GM12801 (cell line): Measurements from ENCODE around the gene ACSL6.

Experiments used
- CTCF ChIP-seq: IDR thresholded peaks from one replicate; pipeline ENCODE4 v1.5.1; 2011; ENCODE audit warnings: control low read depth; ENCODE audit not compliant: insufficient read length; ENCODE audit errors: extremely low read depth

Gene ACSL6

GRCh38 chr5:131994090-131994489 is 17.4 kb downstream of the ACSL6 start:
- no peak for TF ChIP-seq CTCF

- TF ChIP-seq CTCF, result no peak
These were observed 17.8 kb downstream of the ACSL6 start for GRCh38 chr5:131993676-131994075.

GRCh38 chr5:131992370-131992769 is 19.1 kb downstream of the ACSL6 start:
- no peak for TF ChIP-seq CTCF

- no peak for TF ChIP-seq CTCF
These were observed 19.7 kb downstream of the ACSL6 start for GRCh38 chr5:131991593-131992324.

- no peak for TF ChIP-seq CTCF
These were observed 20.7 kb downstream of the ACSL6 start for GRCh38 chr5:131990716-131991115.

- no peak for TF ChIP-seq CTCF
These were observed 22.9 kb downstream of the ACSL6 start for GRCh38 chr5:131988601-131989000.

GRCh38 chr5:131987251-131987650 is 24.2 kb downstream of the ACSL6 start:
- TF ChIP-seq CTCF, result no peak
